GM03348 (cell line): ENCODE data around the gene ZBP1.
A peak's percentile ranks its signal among the peaks of the same experiment; 100 is the strongest.

Source experiments
- DNase-seq: peaks from one replicate; pipeline ENCODE4 v3.0.0; 2012; ENCODE audit warnings: low spot score

Gene ZBP1

GRCh38 chr20:57618091-57618763 is 2.0 kb downstream of the ZBP1 start:
- no peak for DNase-seq

GRCh38 chr20:57617079-57617795 is 3.0 kb downstream of the ZBP1 start:
- no peak for DNase-seq

- no peak for DNase-seq
These were observed 3.9 kb downstream of the ZBP1 start for GRCh38 chr20:57616143-57616951.

- no peak for DNase-seq
These were observed 4.8 kb downstream of the ZBP1 start for GRCh38 chr20:57615445-57615811.

GRCh38 chr20:57614490-57615444 is 5.5 kb downstream of the ZBP1 start:
- no peak for DNase-seq

- no peak for DNase-seq
These were observed 6.7 kb downstream of the ZBP1 start for GRCh38 chr20:57613481-57613921.

- no peak for DNase-seq
These were observed 7.3 kb downstream of the ZBP1 start for GRCh38 chr20:57612916-57613315.

GRCh38 chr20:57612436-57612835 is 7.8 kb downstream of the ZBP1 start:
- no peak for DNase-seq

GRCh38 chr20:57611586-57612311 is 8.5 kb downstream of the ZBP1 start:
- DNase-seq, result peak; percentile 1

- DNase-seq, result no peak
These were observed 9.8 kb downstream of the ZBP1 start for GRCh38 chr20:57610261-57610952.

- DNase-seq, result no peak
These were observed 10.4 kb downstream of the ZBP1 start for GRCh38 chr20:57609842-57610167.

GRCh38 chr20:57609086-57609841 is 11.0 kb downstream of the ZBP1 start:
- DNase-seq, result no peak

GRCh38 chr20:57608516-57608915 is 11.7 kb downstream of the ZBP1 start:
- DNase-seq, result no peak

- no peak for DNase-seq
These were observed 14.3 kb downstream of the ZBP1 start for GRCh38 chr20:57605878-57606277.

GRCh38 chr20:57605045-57605444 is 15.2 kb downstream of the ZBP1 start:
- DNase-seq, result no peak

- DNase-seq, result no peak
These were observed 17.1 kb downstream of the ZBP1 start for GRCh38 chr20:57603120-57603519.

- DNase-seq, result no peak
These were observed 18.5 kb downstream of the ZBP1 start for GRCh38 chr20:57601737-57602136.

- no peak for DNase-seq
These were observed 19.0 kb downstream of the ZBP1 start for GRCh38 chr20:57601211-57601570.

- DNase-seq, result no peak
These were observed 19.7 kb downstream of the ZBP1 start for GRCh38 chr20:57600320-57601210.
